ENCODE data around the gene KLHL24.

DNA sequence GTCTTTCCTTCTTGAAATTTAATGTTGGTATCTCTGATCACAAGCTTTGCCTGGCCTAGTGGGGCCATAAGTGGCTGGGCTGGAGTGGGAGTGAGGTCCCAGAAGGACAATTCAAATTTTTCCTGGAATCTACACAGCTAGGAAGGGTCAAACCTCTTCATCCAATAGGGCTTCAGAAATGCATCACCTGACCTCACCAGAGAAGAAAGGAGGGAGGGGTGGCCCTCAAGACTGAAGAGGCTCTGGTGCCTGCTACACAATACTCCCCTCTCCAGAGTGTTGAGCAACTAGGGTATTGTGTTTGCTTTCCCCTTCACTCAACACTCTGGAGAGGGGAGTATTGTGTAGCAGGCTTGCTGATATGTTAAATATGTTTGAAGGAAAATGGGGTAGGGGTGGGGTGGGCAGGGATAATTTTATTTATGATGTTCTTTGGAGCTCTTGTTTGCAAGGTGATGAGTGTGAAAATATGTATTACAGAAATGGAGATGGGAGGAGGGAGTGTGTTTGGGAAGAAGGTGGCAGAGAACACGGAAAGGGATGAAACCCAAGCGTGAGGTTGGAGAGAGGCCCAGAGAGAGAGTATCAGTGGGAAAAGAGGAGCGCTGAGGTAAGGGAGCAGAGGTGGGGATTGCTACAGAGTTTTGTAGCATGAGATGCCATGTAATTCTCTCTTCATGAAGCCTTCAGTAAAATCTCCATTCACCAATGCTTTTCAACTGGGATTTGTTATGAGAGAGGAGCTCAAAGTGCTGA lies 5.7 kb upstream of the KLHL24 start:
- TF ChIP-seq, protein P1, sequence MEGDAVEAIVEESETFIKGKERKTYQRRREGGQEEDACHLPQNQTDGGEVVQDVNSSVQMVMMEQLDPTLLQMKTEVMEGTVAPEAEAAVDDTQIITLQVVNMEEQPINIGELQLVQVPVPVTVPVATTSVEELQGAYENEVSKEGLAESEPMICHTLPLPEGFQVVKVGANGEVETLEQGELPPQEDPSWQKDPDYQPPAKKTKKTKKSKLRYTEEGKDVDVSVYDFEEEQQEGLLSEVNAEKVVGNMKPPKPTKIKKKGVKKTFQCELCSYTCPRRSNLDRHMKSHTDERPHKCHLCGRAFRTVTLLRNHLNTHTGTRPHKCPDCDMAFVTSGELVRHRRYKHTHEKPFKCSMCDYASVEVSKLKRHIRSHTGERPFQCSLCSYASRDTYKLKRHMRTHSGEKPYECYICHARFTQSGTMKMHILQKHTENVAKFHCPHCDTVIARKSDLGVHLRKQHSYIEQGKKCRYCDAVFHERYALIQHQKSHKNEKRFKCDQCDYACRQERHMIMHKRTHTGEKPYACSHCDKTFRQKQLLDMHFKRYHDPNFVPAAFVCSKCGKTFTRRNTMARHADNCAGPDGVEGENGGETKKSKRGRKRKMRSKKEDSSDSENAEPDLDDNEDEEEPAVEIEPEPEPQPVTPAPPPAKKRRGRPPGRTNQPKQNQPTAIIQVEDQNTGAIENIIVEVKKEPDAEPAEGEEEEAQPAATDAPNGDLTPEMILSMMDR (IDR thresholded peaks at IDR 0.05; ENCODE audit: low read depth, low read length): no peak
- no peak for TF ChIP-seq EZH2phosphoT487 (IDR thresholded peaks at IDR 0.05; ENCODE audit: low read depth)
